ENCODE data around the gene CBY1. TPM values are rescaled to one million over a fixed set of nuclear protein-coding genes. Genes with fewer than 3 reads are reported as not detected.
"Not testable (repeated sequence)": the region's sequence is repeated elsewhere in the genome, so short reads cannot be mapped to it uniquely, and the experiment has no call there.

CBY1 gene
- total RNA-seq, 1 donor, result 20.7 TPM

DNA sequence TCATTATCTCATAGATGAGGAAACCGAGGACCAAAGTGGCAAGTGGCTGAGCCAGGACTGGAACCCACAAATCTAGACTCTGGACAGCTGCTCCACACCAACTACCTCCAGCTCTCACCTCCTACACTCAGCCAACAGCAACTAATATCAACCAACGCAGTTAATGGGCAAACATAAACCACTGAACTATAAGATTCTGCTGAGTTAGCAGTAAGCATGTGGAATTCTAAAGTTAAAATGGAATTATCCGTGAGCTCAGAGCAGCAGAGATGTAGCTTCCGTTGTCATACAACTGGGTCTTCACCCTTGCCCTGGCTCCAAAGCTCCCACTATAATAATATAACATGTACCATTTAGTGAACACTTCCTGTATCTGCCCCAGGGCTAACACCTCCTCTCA is 27.3 kb upstream of the CBY1 start:
- DNase-seq (ENCODE audit: low read depth), result no peak
- no peak overlapping the region for H3K4me3 ChIP-seq (ENCODE audit: low read depth, low read length)
- TF ChIP-seq, protein P1, sequence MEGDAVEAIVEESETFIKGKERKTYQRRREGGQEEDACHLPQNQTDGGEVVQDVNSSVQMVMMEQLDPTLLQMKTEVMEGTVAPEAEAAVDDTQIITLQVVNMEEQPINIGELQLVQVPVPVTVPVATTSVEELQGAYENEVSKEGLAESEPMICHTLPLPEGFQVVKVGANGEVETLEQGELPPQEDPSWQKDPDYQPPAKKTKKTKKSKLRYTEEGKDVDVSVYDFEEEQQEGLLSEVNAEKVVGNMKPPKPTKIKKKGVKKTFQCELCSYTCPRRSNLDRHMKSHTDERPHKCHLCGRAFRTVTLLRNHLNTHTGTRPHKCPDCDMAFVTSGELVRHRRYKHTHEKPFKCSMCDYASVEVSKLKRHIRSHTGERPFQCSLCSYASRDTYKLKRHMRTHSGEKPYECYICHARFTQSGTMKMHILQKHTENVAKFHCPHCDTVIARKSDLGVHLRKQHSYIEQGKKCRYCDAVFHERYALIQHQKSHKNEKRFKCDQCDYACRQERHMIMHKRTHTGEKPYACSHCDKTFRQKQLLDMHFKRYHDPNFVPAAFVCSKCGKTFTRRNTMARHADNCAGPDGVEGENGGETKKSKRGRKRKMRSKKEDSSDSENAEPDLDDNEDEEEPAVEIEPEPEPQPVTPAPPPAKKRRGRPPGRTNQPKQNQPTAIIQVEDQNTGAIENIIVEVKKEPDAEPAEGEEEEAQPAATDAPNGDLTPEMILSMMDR (IDR thresholded peaks at IDR 0.05; ENCODE audit: insufficient read depth, low read depth, low read length), result no peak

DNA sequence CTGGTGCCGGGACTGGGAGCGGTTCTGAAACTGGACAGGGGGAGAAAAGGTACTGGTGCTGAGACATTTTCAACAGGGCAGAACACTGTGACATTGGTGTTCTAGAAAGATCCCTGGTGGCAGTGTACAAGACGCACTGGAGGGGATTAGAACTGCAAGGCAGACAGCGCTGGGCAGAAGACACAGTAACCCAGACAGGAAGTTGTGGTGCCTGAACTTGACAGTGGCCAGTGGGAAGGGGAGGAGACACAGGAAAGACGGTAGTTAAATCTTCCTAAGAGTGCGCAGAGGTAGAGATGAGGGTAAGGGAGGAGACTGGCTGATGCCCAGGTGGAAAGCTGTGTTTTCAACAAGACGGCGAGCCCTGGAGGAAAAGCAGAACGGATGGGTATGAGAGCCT is 24.7 kb upstream of the CBY1 start:
- TF ChIP-seq, protein P1 (IDR thresholded peaks at IDR 0.05; ENCODE audit: insufficient read depth, low read depth, low read length), result no peak
- H3K4me3 ChIP-seq (ENCODE audit: low read depth, low read length), result no peak overlapping the region
- DNase-seq (ENCODE audit: low read depth), result no peak

DNA sequence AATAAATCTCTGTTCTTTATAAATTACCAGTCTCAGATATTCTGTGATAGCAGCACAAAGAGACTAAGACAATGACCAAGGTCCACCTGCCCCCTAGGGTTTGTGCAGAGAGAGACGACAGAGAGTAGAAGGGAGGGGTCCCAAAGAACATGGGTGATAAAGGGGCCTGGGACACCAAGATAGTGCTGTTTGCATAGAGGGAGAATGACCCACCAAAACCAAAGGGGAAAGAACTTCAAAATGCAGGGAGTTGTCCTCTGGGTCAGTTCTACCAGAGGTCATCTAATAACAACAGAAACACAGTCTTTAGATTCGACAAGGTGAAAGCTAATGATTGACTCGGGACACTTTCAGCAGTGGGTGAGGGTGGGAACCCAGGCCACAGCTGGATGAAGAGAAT is 23.9 kb upstream of the CBY1 start:
- no peak overlapping the region for H3K4me3 ChIP-seq (ENCODE audit: low read depth, low read length)
- TF ChIP-seq, protein P1 (IDR thresholded peaks at IDR 0.05; ENCODE audit: insufficient read depth, low read depth, low read length), result no peak
- DNase-seq (ENCODE audit: low read depth), result no peak

DNA sequence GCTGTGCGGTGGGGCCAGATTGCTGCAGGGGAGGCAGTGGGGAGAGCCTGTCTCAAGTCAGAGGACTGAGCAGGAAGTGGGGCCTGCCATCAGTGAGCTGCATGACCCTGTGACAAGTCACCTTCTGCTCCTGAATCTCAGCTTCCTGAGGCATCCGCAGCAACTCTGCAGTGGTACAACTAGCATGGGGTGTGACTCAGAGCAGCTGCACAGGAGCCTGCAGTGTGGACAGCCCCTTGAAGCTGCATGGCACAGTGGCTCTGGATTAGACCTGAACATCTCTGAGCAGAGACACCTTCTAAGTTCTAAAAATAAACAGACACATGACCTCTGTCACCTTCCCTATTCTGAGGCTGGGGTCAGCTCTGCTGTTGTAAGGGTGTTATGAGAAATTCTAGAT is 18.2 kb upstream of the CBY1 start:
- DNase-seq (ENCODE audit: low read depth), result no peak
- TF ChIP-seq, protein P1 (IDR thresholded peaks at IDR 0.05; ENCODE audit: insufficient read depth, low read depth, low read length), result no peak
- no peak overlapping the region for H3K4me3 ChIP-seq (ENCODE audit: low read depth, low read length)

DNA sequence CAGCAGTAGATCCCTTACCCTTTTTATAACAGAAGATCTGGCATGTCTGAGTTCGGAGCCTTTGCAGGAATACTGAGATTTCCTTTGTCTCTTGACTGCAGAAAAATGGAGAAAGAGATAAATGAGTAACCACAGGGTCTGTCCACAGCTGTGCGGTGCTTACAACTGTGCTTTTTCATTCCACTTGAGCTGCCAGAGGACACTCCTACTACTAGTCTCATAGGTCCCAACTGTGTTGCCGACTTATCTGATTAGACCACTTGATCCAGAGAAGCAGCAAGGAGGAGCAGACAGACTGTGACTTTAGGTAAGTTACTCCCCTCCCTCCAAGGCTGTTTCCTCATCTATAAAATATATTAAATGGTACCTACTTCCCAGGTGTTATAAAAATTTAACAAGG is 17.7 kb upstream of the CBY1 start:
- no peak overlapping the region for H3K4me3 ChIP-seq (ENCODE audit: low read depth, low read length)
- TF ChIP-seq, protein P1 (IDR thresholded peaks at IDR 0.05; ENCODE audit: insufficient read depth, low read depth, low read length), result no peak
- DNase-seq (ENCODE audit: low read depth), result no peak

DNA sequence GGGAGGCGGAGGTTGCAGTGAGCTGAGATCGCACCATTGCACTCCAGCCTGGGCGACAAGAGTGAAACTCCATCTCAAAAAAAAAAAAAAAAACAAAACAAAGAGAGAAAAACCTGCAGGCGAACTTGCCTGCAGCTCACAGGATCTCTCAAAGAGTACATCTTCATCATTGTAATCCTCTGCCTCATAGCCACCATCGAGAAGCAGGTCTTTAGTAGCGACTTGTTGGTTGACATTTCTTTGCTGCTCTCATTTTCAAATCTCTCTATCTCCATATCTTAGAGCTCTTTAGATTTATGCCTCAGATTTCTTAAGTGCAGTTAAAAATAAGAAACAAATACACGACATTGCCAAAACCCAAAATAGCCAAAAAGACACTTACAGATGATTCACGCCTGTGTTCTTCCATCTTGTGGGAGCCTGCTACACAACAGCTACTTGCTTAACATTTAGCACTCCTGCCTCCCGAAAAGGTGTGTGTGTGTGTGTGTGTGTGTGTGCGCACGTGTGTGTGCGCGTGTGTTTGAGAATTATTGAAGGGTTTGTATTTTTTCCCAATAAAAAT is 14.9 kb upstream of the CBY1 start:
- TF ChIP-seq, protein P1 (IDR thresholded peaks at IDR 0.05; ENCODE audit: insufficient read depth, low read depth, low read length), result no peak
- DNase-seq (ENCODE audit: low read depth), result no peak
- H3K4me3 ChIP-seq (ENCODE audit: low read depth, low read length), result no peak overlapping the region

DNA sequence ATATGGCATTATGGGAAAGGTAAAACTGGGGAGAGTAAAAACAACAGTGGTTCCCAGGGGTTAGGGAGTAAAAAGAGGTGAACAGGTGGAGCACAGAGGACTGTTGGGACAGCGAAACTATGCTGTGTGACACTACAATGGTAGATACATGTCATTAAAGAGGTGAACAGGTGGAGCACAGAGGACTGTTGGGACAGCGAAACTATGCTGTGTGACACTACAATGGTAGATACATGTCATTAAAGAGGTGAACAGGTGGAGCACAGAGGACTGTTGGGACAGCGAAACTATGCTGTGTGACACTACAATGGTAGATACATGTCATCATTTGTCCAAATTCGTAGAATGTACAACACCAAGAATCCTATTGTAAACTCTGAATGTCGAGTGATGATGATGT is 12.2 kb upstream of the CBY1 start:
- not testable (repeated sequence) for DNase-seq (ENCODE audit: low read depth); H3K4me3 ChIP-seq (ENCODE audit: low read depth, low read length)

All from fibroblast of villous mesenchyme (primary cell).